ENCODE results near the gene SLC35F4.

The SLC35F4 gene

DNA sequence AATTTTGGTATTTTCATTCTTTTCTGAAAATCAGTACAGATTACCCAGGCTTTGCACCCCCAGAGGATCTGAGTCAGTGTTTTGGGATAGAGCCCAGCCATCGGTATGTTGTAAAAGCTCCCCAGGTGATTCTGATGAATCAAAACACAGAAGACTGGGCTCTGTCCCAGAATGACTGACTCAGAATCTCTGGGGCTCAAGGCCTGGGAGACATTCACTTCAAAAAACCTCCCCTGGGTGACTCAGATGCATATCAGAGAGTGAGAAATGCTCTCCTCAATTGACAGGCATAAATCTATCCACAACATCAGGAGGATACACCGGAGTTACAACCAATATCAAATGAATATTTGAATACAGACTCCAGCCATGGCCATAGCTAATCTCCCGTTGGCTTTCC is 32.6 kb downstream of the SLC35F4 start:
- Histone ChIP-seq H3K9me3 (ENCODE audit: control insufficient read depth, insufficient read depth, low read depth, low read length) (no peaks in the 10 kb centered on the region), H3K9ac (ENCODE audit: low read length) (no peak overlapping the region), H3K27ac (ENCODE audit: low read depth, low read length) (no peak overlapping the region), H3K27me3 (ENCODE audit: control insufficient read depth, insufficient read depth, low read length) (no peaks in the 10 kb centered on the region), H3K4me1 (ENCODE audit: control insufficient read depth, insufficient read depth, low read length) (peaks cover 23% of the 10 kb centered on the region), H3K4me3 (ENCODE audit: low read depth, low read length) (no peak overlapping the region), H3K36me3 (ENCODE audit: control insufficient read depth, insufficient read depth, low read length) (no peaks in the 10 kb centered on the region)

DNA sequence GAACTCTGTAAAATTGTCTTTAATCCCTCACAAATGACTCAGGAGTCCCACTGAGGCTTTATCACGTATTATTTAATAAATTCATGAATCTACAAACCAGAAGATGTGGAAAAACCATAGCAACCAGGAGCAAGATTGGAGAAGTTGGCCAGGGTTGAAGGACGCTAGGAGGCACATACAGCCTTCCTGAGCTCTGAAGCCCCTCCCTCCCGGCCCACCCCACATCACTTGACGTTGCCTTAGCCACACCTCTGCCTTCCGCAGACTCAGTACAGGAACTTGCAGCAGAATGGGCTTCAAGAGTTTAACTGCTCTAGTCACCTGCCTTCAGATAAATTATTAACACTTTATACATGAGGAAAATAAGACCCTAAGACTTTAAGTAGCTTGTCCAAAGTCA is 33.9 kb downstream of the SLC35F4 start:
- Histone ChIP-seq H3K4me3 (ENCODE audit: low read depth, low read length) (no peak overlapping the region), H3K9ac (ENCODE audit: low read length) (no peak overlapping the region), H3K9me3 (ENCODE audit: control insufficient read depth, insufficient read depth, low read depth, low read length) (no peaks in the 10 kb centered on the region), H3K36me3 (ENCODE audit: control insufficient read depth, insufficient read depth, low read length) (no peaks in the 10 kb centered on the region), H3K27ac (ENCODE audit: low read depth, low read length) (no peak overlapping the region), H3K27me3 (ENCODE audit: control insufficient read depth, insufficient read depth, low read length) (no peaks in the 10 kb centered on the region), H3K4me1 (ENCODE audit: control insufficient read depth, insufficient read depth, low read length) (peaks cover 23% of the 10 kb centered on the region)

DNA sequence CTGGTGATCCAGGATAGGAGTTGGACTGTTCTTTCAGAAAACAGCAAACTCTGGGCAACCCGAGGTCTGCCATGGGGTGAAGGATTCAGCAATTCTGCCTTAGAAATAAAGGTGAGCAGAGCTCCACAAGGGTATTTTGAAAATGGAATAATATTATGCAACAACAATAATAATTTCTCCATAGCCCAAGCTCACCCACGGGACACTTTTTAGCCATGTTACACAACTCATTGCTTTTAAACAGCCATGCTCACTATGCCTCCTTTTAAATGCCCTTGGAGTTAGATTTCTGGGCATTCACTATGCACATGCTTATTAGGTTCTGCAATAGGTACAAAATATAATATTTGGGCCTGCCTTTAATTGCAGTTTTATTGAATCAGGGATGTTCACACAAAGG is 37.2 kb downstream of the SLC35F4 start:
- peaks cover 11% of the 10 kb centered on the region; the same call in 1 of the 2 replicates for H3K4me1 ChIP-seq (ENCODE audit: control insufficient read depth, insufficient read depth, low read length)
- no peak overlapping the region for H3K27ac ChIP-seq (ENCODE audit: low read depth, low read length)
- H3K9ac ChIP-seq (ENCODE audit: low read length) = no peak overlapping the region
- no peaks in the 10 kb centered on the region for H3K36me3 ChIP-seq (ENCODE audit: control insufficient read depth, insufficient read depth, low read length)
- no peaks in the 10 kb centered on the region for H3K9me3 ChIP-seq (ENCODE audit: control insufficient read depth, insufficient read depth, low read depth, low read length)
- no peak overlapping the region for H3K4me3 ChIP-seq (ENCODE audit: low read depth, low read length)
- H3K27me3 ChIP-seq (ENCODE audit: control insufficient read depth, insufficient read depth, low read length) = no peaks in the 10 kb centered on the region

DNA sequence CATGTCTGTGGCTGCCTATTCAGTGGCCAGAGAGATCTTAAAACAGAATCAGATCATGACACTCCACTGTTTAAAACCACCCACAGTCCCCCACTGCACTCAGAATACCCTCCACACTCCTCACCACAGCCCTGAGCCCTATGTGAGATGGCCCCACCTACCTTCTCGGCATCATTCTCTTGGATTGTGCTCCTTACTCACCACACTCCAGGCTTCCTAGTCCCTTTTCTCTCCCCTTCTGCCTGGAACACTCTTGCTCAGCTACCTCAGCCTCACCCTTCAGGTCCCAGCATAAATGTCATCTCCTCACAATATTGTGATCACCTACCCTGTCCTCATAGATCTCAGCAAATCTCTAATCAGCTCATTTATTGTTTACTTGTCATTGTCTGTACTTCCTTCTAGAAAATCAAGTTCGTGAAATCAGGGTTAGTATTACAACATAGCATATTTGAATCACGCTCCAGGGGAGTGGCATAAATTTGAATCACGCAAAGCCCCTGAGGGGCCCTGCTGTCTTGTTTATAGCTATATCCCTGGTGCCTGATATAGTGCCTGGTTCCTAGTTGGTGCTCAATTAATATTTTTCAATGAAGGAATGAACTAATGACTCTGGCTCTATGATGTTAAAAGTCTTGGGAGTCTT is 42.8 kb downstream of the SLC35F4 start:
- Histone ChIP-seq H3K27me3 (ENCODE audit: control insufficient read depth, insufficient read depth, low read length) (no peaks in the 10 kb centered on the region), H3K9me3 (ENCODE audit: control insufficient read depth, insufficient read depth, low read depth, low read length) (no peaks in the 10 kb centered on the region), H3K36me3 (ENCODE audit: control insufficient read depth, insufficient read depth, low read length) (no peaks in the 10 kb centered on the region), H3K4me1 (ENCODE audit: control insufficient read depth, insufficient read depth, low read length) (no peaks in the 10 kb centered on the region), H3K4me3 (ENCODE audit: low read depth, low read length) (no peak overlapping the region), H3K9ac (ENCODE audit: low read length) (no peak overlapping the region), H3K27ac (ENCODE audit: low read depth, low read length) (no peak overlapping the region)

DNA sequence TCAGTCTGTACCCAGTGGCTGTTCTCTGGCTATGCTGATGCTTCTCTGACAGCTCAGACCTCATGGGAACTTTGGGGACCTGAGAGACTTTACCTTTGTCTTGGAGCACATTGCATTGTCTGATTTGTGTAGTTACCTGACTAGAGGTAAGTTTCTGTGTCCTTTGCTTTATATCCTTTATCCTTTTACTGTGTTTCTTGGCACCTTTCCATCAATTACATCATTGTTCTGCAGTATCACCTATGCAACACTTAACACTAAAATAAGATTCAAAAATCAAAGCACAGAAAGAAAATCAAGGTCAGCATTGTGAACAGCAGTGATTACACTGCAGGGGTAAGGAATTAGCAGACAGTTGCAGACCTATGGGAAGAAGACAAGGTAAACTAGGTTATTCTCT is 43.8 kb downstream of the SLC35F4 start:
- no peak overlapping the region for H3K27ac ChIP-seq (ENCODE audit: low read depth, low read length)
- no peaks in the 10 kb centered on the region for H3K4me1 ChIP-seq (ENCODE audit: control insufficient read depth, insufficient read depth, low read length)
- no peak overlapping the region for H3K9ac ChIP-seq (ENCODE audit: low read length)
- no peak overlapping the region for H3K4me3 ChIP-seq (ENCODE audit: low read depth, low read length)
- no peaks in the 10 kb centered on the region for H3K9me3 ChIP-seq (ENCODE audit: control insufficient read depth, insufficient read depth, low read depth, low read length)
- no peaks in the 10 kb centered on the region for H3K36me3 ChIP-seq (ENCODE audit: control insufficient read depth, insufficient read depth, low read length)
- H3K27me3 ChIP-seq (ENCODE audit: control insufficient read depth, insufficient read depth, low read length) = no peaks in the 10 kb centered on the region

DNA sequence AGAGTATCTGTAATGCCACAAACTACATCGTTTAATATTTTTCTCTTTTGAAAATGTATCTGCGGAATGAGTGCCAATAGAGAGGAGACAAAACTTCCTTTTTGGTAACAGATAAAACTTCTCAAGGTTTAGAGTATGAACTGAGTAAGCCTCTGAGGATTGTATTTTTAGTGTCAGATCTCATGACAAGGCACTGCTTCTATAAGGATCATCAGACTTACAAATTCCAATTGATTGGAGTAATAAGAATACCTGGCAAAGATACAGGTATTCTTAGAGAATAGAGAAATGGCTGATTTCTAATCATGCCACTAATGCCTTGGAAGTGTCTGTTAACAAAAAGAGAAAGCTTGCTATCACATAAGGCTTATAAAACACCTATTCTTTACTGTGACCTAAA is 45.3 kb downstream of the SLC35F4 start:
- Histone ChIP-seq H3K9ac (ENCODE audit: low read length) (no peak overlapping the region), H3K36me3 (ENCODE audit: control insufficient read depth, insufficient read depth, low read length) (no peaks in the 10 kb centered on the region), H3K4me1 (ENCODE audit: control insufficient read depth, insufficient read depth, low read length) (0 out of 2 replicates have a peak, but pooled peaks cover 5% of the 10 kb centered on the region), H3K27me3 (ENCODE audit: control insufficient read depth, insufficient read depth, low read length) (no peaks in the 10 kb centered on the region), H3K9me3 (ENCODE audit: control insufficient read depth, insufficient read depth, low read depth, low read length) (no peaks in the 10 kb centered on the region), H3K27ac (ENCODE audit: low read depth, low read length) (no peak overlapping the region), H3K4me3 (ENCODE audit: low read depth, low read length) (no peak overlapping the region)

DNA sequence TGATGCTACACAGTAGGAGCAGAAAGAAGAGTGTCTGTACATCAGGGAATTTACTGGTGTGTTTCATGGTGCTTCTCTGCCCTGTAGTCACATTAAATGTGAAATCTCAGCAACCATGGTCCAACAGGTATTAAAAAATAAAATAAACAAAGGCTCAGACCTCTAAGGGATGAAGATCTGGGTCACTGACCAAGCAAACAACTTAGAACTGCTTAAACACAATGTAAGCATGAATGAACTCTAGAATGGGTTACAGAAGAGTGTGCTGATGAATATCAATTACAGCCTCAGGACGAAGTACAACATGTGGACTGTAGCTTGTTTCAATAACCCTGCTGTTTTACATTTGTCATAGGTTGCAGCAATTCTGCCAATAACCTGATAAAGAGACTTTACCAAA is 47.4 kb downstream of the SLC35F4 start:
- Histone ChIP-seq H3K4me3 (ENCODE audit: low read depth, low read length) (no peak overlapping the region), H3K36me3 (ENCODE audit: control insufficient read depth, insufficient read depth, low read length) (no peaks in the 10 kb centered on the region), H3K27ac (ENCODE audit: low read depth, low read length) (no peak overlapping the region), H3K9ac (ENCODE audit: low read length) (no peak overlapping the region), H3K4me1 (ENCODE audit: control insufficient read depth, insufficient read depth, low read length) (0 out of 2 replicates have a peak, but pooled peaks cover 5% of the 10 kb centered on the region), H3K9me3 (ENCODE audit: control insufficient read depth, insufficient read depth, low read depth, low read length) (no peaks in the 10 kb centered on the region), H3K27me3 (ENCODE audit: control insufficient read depth, insufficient read depth, low read length) (no peaks in the 10 kb centered on the region)

DNA sequence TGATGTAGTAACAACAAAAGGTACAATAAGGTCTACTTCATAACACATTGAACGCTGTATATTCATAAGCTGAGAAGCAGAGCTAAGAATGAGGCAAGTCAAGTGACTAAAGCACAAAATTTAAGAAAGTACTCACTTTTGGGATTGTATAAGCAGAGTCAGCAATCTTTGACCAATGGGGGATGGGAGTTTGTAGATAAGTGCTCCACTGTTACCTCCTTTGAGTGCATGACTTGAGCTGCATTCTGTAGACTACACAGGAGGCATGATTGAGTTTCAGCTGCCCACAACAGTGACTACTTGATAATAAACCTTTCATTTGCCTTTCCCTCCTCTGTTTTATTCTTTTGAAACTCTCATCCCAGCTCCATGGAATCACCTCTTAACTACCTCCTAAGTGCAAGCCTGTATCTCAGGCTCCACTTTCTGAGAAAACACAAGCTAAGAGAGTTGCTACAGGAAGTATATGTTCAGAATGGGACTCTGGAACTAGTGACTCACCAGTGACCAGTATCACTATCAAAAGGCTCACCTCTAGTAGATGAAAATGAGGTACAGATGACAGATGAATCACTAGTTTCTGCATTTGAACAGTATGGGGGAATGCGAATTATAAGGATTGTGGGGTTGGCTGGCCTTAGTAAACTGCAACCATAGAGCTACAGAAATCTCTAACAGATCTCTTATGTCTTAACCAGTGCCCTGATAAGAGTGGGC is 49.2 kb downstream of the SLC35F4 start:
- H3K9ac ChIP-seq (ENCODE audit: low read length) = no peak overlapping the region
- no peak overlapping the region for H3K4me3 ChIP-seq (ENCODE audit: low read depth, low read length)
- no peaks in the 10 kb centered on the region for H3K9me3 ChIP-seq (ENCODE audit: control insufficient read depth, insufficient read depth, low read depth, low read length)
- no peaks in the 10 kb centered on the region for H3K36me3 ChIP-seq (ENCODE audit: control insufficient read depth, insufficient read depth, low read length)
- 0 out of 2 replicates have a peak, but pooled peaks cover 5% of the 10 kb centered on the region for H3K4me1 ChIP-seq (ENCODE audit: control insufficient read depth, insufficient read depth, low read length)
- H3K27me3 ChIP-seq (ENCODE audit: control insufficient read depth, insufficient read depth, low read length) = no peaks in the 10 kb centered on the region
- H3K27ac ChIP-seq (ENCODE audit: low read depth, low read length) = no peak overlapping the region

DNA sequence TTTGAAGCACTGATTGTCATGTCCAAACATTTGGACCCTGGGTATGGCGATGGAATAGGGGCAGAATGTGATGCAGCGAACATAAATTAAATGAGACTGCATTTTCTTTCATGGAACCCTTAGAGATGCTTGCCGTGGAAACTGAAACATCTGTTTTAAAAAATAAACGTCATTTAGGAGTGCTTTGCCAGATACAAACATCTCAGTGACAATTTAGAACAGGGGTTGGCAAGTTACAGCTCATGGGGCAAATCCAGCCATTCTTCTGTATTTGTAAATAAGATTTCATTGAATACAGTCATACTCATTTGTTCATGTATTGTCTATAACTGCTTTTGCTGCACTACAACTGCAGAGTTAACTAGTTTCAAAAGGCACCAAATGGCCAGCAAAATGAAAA is 51.2 kb downstream of the SLC35F4 start:
- Histone ChIP-seq H3K4me1 (ENCODE audit: control insufficient read depth, insufficient read depth, low read length) (0 out of 2 replicates have a peak, but pooled peaks cover 5% of the 10 kb centered on the region), H3K36me3 (ENCODE audit: control insufficient read depth, insufficient read depth, low read length) (no peaks in the 10 kb centered on the region), H3K9me3 (ENCODE audit: control insufficient read depth, insufficient read depth, low read depth, low read length) (no peaks in the 10 kb centered on the region), H3K27me3 (ENCODE audit: control insufficient read depth, insufficient read depth, low read length) (no peaks in the 10 kb centered on the region), H3K4me3 (ENCODE audit: low read depth, low read length) (no peak overlapping the region), H3K9ac (ENCODE audit: low read length) (no peak overlapping the region), H3K27ac (ENCODE audit: low read depth, low read length) (no peak overlapping the region)

DNA sequence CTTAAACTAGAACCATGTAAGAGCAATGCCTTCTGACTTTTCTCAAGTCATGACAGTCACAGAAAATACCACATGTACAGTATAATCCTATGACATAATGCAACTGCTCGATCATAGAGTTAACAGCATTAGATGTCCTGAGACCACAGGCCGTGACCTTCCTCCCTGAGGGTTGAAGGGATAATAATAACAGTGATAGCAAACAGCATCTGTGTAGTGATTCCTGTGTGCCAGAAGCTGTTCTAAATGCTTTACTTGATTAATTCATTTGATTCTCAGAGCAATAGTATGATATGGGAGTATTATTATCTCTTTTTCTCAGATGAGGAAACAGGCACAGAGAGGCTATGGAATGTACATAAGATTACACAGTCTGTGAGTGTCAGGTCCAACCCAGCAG is 53.2 kb downstream of the SLC35F4 start:
- Histone ChIP-seq H3K36me3 (ENCODE audit: control insufficient read depth, insufficient read depth, low read length) (no peaks in the 10 kb centered on the region), H3K27ac (ENCODE audit: low read depth, low read length) (no peak overlapping the region), H3K4me3 (ENCODE audit: low read depth, low read length) (no peak overlapping the region), H3K9ac (ENCODE audit: low read length) (no peak overlapping the region), H3K9me3 (ENCODE audit: control insufficient read depth, insufficient read depth, low read depth, low read length) (no peaks in the 10 kb centered on the region; the same call in 1 of the 2 replicates), H3K27me3 (ENCODE audit: control insufficient read depth, insufficient read depth, low read length) (no peaks in the 10 kb centered on the region), H3K4me1 (ENCODE audit: control insufficient read depth, insufficient read depth, low read length) (0 out of 2 replicates have a peak, but pooled peaks cover 5% of the 10 kb centered on the region)

DNA sequence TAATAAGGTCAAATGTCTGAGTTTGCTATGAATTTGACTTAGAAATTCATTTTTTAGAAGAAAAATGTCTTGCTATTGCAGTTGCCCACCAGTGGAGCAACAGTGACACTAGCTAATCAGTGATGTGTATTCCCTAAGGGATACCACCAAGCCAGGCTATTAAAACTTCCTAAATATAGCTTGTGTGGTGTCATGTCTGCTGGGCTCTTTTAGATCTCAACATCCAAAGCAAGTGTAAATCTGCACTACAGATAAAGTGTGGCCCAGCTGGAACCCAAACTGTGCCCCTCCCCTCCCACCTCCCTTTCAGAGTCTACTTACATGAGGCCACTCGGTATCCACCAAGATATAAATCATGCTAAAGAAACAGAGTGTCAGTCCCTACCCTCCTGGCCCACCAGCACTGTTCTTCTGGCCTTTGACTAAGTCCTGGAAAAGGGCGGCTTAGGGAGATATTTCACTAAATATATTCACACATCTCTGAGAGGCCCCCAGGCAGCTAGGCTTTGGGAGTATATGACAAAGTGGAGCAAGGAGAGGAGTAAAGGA is 53.8 kb downstream of the SLC35F4 start:
- Histone ChIP-seq H3K9me3 (ENCODE audit: control insufficient read depth, insufficient read depth, low read depth, low read length) (no peaks in the 10 kb centered on the region; the same call in 1 of the 2 replicates), H3K4me1 (ENCODE audit: control insufficient read depth, insufficient read depth, low read length) (0 out of 2 replicates have a peak, but pooled peaks cover 5% of the 10 kb centered on the region), H3K27ac (ENCODE audit: low read depth, low read length) (no peak overlapping the region), H3K9ac (ENCODE audit: low read length) (no peak overlapping the region), H3K4me3 (ENCODE audit: low read depth, low read length) (no peak overlapping the region), H3K36me3 (ENCODE audit: control insufficient read depth, insufficient read depth, low read length) (no peaks in the 10 kb centered on the region), H3K27me3 (ENCODE audit: control insufficient read depth, insufficient read depth, low read length) (no peaks in the 10 kb centered on the region)

Measured in HUES6 (cell line).